HEK293 (cell line): Measurements from ENCODE around the gene ADCY10.

ENCODE experiments used
- CTCF ChIA-PET: fragments of 350-600 bp; formaldehyde crosslinking; extraction: SDS; loops from one replicate; lab custom pipeline; 2021; ENCODE audit warnings: antibody characterized with exemption; lab: Yijun Ruan, JAX
- POLR2A ChIA-PET: fragments of 300-600 bp; formaldehyde crosslinking; extraction: SDS; loops from one replicate; lab custom pipeline; 2020; ENCODE audit warnings: antibody characterized with exemption, inconsistent platforms; lab: Yijun Ruan, JAX
- H3K27ac ChIP-seq: fragments of 200-500 bp; sonication (Bioruptor generic); 2 replicates; pipeline ENCODE4 v1.5.1; 2014; ENCODE audit warnings: low read depth, low read length, control low read depth, inconsistent platforms; ENCODE audit errors: extremely low read depth
- H3K36me3 ChIP-seq, 2 experiments: fragments of 200-500 bp in 1 of 2; sonication (Bioruptor generic) in 1 of 2; 1 replicate in 1 of 2; 2 replicates in 1 of 2; pipeline ENCODE4 v1.5.1; 2014 to 2017; ENCODE audit warnings: inconsistent platforms in 2 of 2, low read length in 2 of 2; ENCODE audit not compliant: control insufficient read depth in 2 of 2, insufficient read depth in 1 of 2
- H3K4me1 ChIP-seq: fragments of 200-500 bp; sonication (Bioruptor generic); 2 replicates; pipeline ENCODE4 v1.5.1; 2014; ENCODE audit warnings: mild to moderate bottlenecking, low read length, inconsistent platforms; ENCODE audit not compliant: control insufficient read depth, insufficient read depth
- H3K4me3 ChIP-seq: 2 replicates; pipeline ENCODE4 v1.5.1; 2011; ENCODE audit warnings: low read depth, mild to moderate bottlenecking, control low read depth, low read length, moderate library complexity
- H3K9me3 ChIP-seq: fragments of 200-500 bp; sonication (Bioruptor generic); 2 replicates; pipeline ENCODE4 v1.5.1; 2014; ENCODE audit warnings: low read depth, low read length, inconsistent platforms; ENCODE audit not compliant: control insufficient read depth, insufficient read depth
- KLF8 ChIP-seq: fragments of 450-650 bp; formaldehyde crosslinking; IDR thresholded peaks from 2 replicates; pipeline ENCODE4 v1.5.1; 2016; ENCODE audit warnings: missing biosample characterization, missing genetic modification characterization
- MEIS1 ChIP-seq: sonication (generic); formaldehyde crosslinking; IDR thresholded peaks from 2 replicates; pipeline ENCODE4 v1.8.1; 2022; ENCODE audit warnings: missing genetic modification reagents, mild to moderate bottlenecking, borderline replicate concordance
- OSR2 ChIP-seq: fragments of 450-650 bp; formaldehyde crosslinking; IDR thresholded peaks from 2 replicates; pipeline ENCODE4 v1.5.1; 2016; ENCODE audit warnings: missing biosample characterization, missing genetic modification characterization
- PRDM4 ChIP-seq: fragments of 450-650 bp; formaldehyde crosslinking; IDR thresholded peaks from 2 replicates; pipeline ENCODE4 v1.5.1; 2017; ENCODE audit warnings: missing biosample characterization, missing genetic modification characterization
- YY2 ChIP-seq: fragments of 450-650 bp; formaldehyde crosslinking; IDR thresholded peaks from 2 replicates; pipeline ENCODE4 v1.5.1; 2016; ENCODE audit warnings: missing biosample characterization, missing genetic modification characterization
- ZBTB17 ChIP-seq: fragments of 450-650 bp; formaldehyde crosslinking; IDR thresholded peaks from 2 replicates; pipeline ENCODE4 v1.5.1; 2016; ENCODE audit warnings: missing biosample characterization, missing genetic modification characterization
- ZBTB8A ChIP-seq: fragments of 450-650 bp; formaldehyde crosslinking; IDR thresholded peaks from 2 replicates; pipeline ENCODE4 v1.5.1; 2016; ENCODE audit warnings: missing biosample characterization, missing genetic modification characterization
- ZNF132 ChIP-seq: fragments of 450-650 bp; formaldehyde crosslinking; IDR thresholded peaks from 2 replicates; pipeline ENCODE4 v1.5.1; 2017; ENCODE audit warnings: missing biosample characterization, missing genetic modification characterization, borderline replicate concordance
- ZNF140 ChIP-seq: fragments of 450-650 bp; formaldehyde crosslinking; IDR thresholded peaks from 2 replicates; pipeline ENCODE4 v1.5.1; 2016; ENCODE audit warnings: missing biosample characterization, missing genetic modification characterization
- ZNF148 ChIP-seq: fragments of 450-650 bp; formaldehyde crosslinking; IDR thresholded peaks from 2 replicates; pipeline ENCODE4 v1.5.0; 2017; ENCODE audit warnings: missing biosample characterization, missing genetic modification characterization, borderline replicate concordance
- ZNF169 ChIP-seq: fragments of 450-650 bp; formaldehyde crosslinking; IDR thresholded peaks from 2 replicates; pipeline ENCODE4 v1.5.1; 2016; ENCODE audit warnings: missing biosample characterization, missing genetic modification characterization
- ZNF18 ChIP-seq: fragments of 450-650 bp; formaldehyde crosslinking; IDR thresholded peaks from 2 replicates; pipeline ENCODE4 v1.5.1; 2016; ENCODE audit warnings: missing biosample characterization, missing genetic modification characterization
- ZNF223 ChIP-seq: fragments of 450-650 bp; formaldehyde crosslinking; IDR thresholded peaks from 2 replicates; pipeline ENCODE4 v1.5.1; 2016; ENCODE audit warnings: missing biosample characterization, missing genetic modification characterization
- ZNF280D ChIP-seq: fragments of 450-650 bp; formaldehyde crosslinking; IDR thresholded peaks from 2 replicates; pipeline ENCODE4 v1.5.1; 2016; ENCODE audit warnings: missing biosample characterization, missing genetic modification characterization
- ZNF350 ChIP-seq: fragments of 450-650 bp; formaldehyde crosslinking; IDR thresholded peaks from 2 replicates; pipeline ENCODE4 v1.5.0; 2017; ENCODE audit warnings: missing biosample characterization, mild to moderate bottlenecking, missing genetic modification characterization
- ZNF510 ChIP-seq: fragments of 450-650 bp; formaldehyde crosslinking; IDR thresholded peaks from 2 replicates; pipeline ENCODE4 v1.5.1; 2018; ENCODE audit warnings: mild to moderate bottlenecking, missing genetic modification characterization, missing biosample characterization; ENCODE audit not compliant: insufficient replicate concordance
- ZNF624 ChIP-seq: fragments of 450-650 bp; formaldehyde crosslinking; IDR thresholded peaks from 2 replicates; pipeline ENCODE4 v1.5.1; 2017; ENCODE audit warnings: missing biosample characterization, missing genetic modification characterization
- ZNF843 ChIP-seq: fragments of 450-650 bp; formaldehyde crosslinking; IDR thresholded peaks from 2 replicates; pipeline ENCODE4 v1.5.1; 2016; ENCODE audit warnings: missing biosample characterization, missing genetic modification characterization
- ZSCAN4 ChIP-seq: fragments of 450-650 bp; formaldehyde crosslinking; IDR thresholded peaks from 2 replicates; pipeline ENCODE4 v1.5.1; 2017; ENCODE audit warnings: missing biosample characterization, missing genetic modification characterization
- TF ChIP-seq, protein P1 (sequence below): fragments of 450-650 bp; IDR thresholded peaks from 2 replicates; pipeline ENCODE4 v1.5.1; 2018; ENCODE audit warnings: missing biosample characterization, missing genetic modification characterization

ADCY10 gene

DNA sequence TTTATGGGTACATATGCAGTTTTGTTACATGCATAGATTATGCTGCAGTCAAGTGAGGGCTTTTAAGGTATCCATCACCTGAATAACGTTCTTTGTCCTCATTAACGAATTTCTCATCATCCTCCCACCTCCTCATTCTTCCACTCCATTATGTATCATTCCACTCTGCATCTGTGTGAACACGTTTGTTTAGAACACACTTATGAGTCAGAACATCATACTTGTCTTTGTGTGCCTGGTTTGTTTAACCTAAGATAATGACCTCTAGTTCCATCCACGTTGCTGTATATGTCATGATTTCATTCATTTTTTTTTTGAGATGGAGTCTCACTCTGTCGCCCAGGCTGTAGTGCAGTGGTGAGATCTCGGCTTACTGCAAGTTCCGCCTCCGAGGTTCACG lies 29.6 kb upstream of the ADCY10 start (continued):
- no peak for TF ChIP-seq ZSCAN4 (tag by site-specific recombination)
- TF ChIP-seq ZBTB17 (tag by site-specific recombination): no peak
- no peak for TF ChIP-seq ZNF132 (tag by site-specific recombination)
- TF ChIP-seq ZNF140 (tag by site-specific recombination): no peak
- no peak for TF ChIP-seq OSR2 (tag by site-specific recombination)
- TF ChIP-seq, protein P1, sequence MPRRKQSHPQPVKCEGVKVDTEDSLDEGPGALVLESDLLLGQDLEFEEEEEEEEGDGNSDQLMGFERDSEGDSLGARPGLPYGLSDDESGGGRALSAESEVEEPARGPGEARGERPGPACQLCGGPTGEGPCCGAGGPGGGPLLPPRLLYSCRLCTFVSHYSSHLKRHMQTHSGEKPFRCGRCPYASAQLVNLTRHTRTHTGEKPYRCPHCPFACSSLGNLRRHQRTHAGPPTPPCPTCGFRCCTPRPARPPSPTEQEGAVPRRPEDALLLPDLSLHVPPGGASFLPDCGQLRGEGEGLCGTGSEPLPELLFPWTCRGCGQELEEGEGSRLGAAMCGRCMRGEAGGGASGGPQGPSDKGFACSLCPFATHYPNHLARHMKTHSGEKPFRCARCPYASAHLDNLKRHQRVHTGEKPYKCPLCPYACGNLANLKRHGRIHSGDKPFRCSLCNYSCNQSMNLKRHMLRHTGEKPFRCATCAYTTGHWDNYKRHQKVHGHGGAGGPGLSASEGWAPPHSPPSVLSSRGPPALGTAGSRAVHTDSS (tag by site-specific recombination): no peak
- no peak for TF ChIP-seq ZNF350 (tag by site-specific recombination)
- TF ChIP-seq ZNF510 (tag by site-specific recombination): no peak
- TF ChIP-seq ZNF148 (tag by site-specific recombination): no peak
- TF ChIP-seq ZBTB8A (tag by site-specific recombination): no peak
- TF ChIP-seq ZNF223: no peak
- TF ChIP-seq MEIS1 (CRISPR knock-in tag): no peak
- TF ChIP-seq ZNF169: no peak
- TF ChIP-seq, all 188 proteins: peak for 0

DNA sequence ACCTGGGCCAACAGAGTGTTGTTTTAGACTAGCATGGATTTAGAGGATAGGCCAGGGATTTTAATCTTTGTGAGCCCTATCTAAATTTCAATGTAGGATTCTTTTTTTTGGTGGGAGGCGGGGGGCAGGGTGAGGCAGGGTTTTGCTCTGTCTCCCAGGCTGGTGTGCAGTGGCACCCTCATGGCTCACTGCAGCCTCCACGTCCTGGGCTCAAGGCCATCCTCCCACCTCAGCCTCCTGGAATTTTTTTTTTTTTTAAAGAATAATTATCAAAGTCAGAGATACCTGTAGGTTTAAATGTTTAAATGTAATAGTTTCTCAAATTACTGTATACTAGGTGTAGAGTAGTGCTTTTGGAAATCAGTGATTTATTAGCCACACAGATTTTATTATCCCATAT lies 26.3 kb upstream of the ADCY10 start:
- ChIA-PET CTCF (interaction anchor here (0.6 kb wide), 1 partner anchor 132 kb away, joined by 4 read pairs; no protein-coding TSS in a partner anchor), POLR2A (no interaction called here)
- H3K4me3 ChIP-seq: no peak overlapping the region
- H3K27ac ChIP-seq: no peak overlapping the region
- no peaks in the 10 kb centered on the region for H3K9me3 ChIP-seq
- no peaks in the 10 kb centered on the region; the same call in 1 of the 2 replicates for H3K4me1 ChIP-seq
- H3K36me3 ChIP-seq: peaks cover 0 to 3% of the 10 kb centered on the region in 2 experiments; a peak in 1 of 3 replicates
- TF ChIP-seq YY2: no peak
- TF ChIP-seq KLF8 (tag by site-specific recombination): no peak
- no peak for TF ChIP-seq ZNF280D
- TF ChIP-seq ZNF843 (tag by site-specific recombination): no peak
- no peak for TF ChIP-seq PRDM4
- TF ChIP-seq ZBTB17 (tag by site-specific recombination): no peak
- no peak for TF ChIP-seq ZNF510 (tag by site-specific recombination)
- TF ChIP-seq ZNF624 (tag by site-specific recombination): no peak
- TF ChIP-seq ZSCAN4 (tag by site-specific recombination): no peak
- no peak for TF ChIP-seq ZNF18 (tag by site-specific recombination)
